CD4-positive, alpha-beta T cell treated with Interferon alpha-2 for 1 hour (primary cell): ENCODE results near the gene METAP1D.

Source experiments
- DNase-seq, 2 donors: peaks; one replicate each; pipeline ENCODE4 v3.0.0-alpha.2; 2020 to 2022

Gene METAP1D

GRCh38 chr2:172082105-172082943, 82.6 kb downstream of the METAP1D start:
- no peak for DNase-seq

GRCh38 chr2:172082944-172083627, 83.3 kb downstream of the METAP1D start:
- DNase-seq: no peak

GRCh38 chr2:172083628-172084394, 84.1 kb downstream of the METAP1D start:
- no peak for DNase-seq

- no peak for DNase-seq
Observed at GRCh38 chr2:172084395-172084644, 84.6 kb downstream of the METAP1D start.

GRCh38 chr2:172084645-172085459, 85.1 kb downstream of the METAP1D start:
- peak; percentile 63 to 68 for DNase-seq

GRCh38 chr2:172085460-172086159, 85.9 kb downstream of the METAP1D start, which contains the start of gene DLX1:
TSS of gene DLX1 (plus strand) at chr2:172085507. CDS start at chr2:172085678, 171 bp downstream.
- no peak for DNase-seq

- peak; percentile 44 to 69 for DNase-seq
Observed at GRCh38 chr2:172086241-172087206, 86.8 kb downstream of the METAP1D start.

- DNase-seq: no peak
Observed at GRCh38 chr2:172087207-172087779, 87.5 kb downstream of the METAP1D start.

- no peak for DNase-seq
Observed at GRCh38 chr2:172087780-172088244, 88.1 kb downstream of the METAP1D start.

GRCh38 chr2:172088245-172089004, 88.7 kb downstream of the METAP1D start:
- DNase-seq: no peak

- no peak for DNase-seq
Observed at GRCh38 chr2:172089005-172089504, 89.3 kb downstream of the METAP1D start.

GRCh38 chr2:172089633-172090032, 89.9 kb downstream of the METAP1D start:
- no peak for DNase-seq

- DNase-seq: no peak
Observed at GRCh38 chr2:172090044-172090961, 90.5 kb downstream of the METAP1D start.

- DNase-seq: no peak
Observed at GRCh38 chr2:172091000-172091641, 91.4 kb downstream of the METAP1D start.

GRCh38 chr2:172091761-172092566, 92.2 kb downstream of the METAP1D start:
- DNase-seq: no peak

- no peak for DNase-seq
Observed at GRCh38 chr2:172092716-172093415, 93.1 kb downstream of the METAP1D start.
